GM12873 (cell line): Measurements from ENCODE around the gene NUPR1.

Experiments
- TF ChIP-seq, protein P1 (sequence below): IDR thresholded peaks from 2 replicates; pipeline ENCODE4 v1.5.1; 2012; ENCODE audit warnings: low read depth, mild to moderate bottlenecking, moderate library complexity, low read length, control low read depth; ENCODE audit not compliant: insufficient read depth; ENCODE audit errors: missing control alignments

NUPR1 gene

DNA sequence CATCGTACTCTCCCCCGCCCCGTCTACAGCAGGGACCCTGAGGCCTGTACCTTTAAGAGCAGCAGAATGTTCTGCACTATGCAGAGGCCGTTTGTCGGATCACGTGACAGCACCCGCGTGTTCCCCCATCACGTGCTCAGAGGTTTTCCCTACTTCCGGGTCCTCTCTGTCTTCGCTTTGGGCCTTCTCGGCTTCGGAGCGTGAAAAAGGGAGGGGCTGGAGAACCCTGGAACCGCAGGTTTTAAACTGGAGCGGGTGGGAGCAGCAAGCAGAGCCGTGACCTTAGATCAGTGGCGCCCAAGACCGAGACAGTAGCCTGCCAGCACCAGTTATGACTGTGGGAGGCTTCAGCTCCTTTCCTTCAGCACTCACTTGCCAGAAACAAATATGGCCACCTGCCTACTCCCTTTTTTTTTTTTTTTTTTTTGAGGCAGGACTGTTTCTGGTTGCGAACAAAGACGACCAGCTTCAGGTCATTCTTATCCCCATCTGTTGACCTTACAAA, 46.8 kb downstream of the NUPR1 start, which contains the start of gene CLN3:
Gene CLN3, minus strand, starts transcription at position 105 of the 505 bp plus-strand sequence. CDS start 315 bp downstream, outside the sequence.
- TF ChIP-seq, protein P1, sequence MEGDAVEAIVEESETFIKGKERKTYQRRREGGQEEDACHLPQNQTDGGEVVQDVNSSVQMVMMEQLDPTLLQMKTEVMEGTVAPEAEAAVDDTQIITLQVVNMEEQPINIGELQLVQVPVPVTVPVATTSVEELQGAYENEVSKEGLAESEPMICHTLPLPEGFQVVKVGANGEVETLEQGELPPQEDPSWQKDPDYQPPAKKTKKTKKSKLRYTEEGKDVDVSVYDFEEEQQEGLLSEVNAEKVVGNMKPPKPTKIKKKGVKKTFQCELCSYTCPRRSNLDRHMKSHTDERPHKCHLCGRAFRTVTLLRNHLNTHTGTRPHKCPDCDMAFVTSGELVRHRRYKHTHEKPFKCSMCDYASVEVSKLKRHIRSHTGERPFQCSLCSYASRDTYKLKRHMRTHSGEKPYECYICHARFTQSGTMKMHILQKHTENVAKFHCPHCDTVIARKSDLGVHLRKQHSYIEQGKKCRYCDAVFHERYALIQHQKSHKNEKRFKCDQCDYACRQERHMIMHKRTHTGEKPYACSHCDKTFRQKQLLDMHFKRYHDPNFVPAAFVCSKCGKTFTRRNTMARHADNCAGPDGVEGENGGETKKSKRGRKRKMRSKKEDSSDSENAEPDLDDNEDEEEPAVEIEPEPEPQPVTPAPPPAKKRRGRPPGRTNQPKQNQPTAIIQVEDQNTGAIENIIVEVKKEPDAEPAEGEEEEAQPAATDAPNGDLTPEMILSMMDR, result no peak

DNA sequence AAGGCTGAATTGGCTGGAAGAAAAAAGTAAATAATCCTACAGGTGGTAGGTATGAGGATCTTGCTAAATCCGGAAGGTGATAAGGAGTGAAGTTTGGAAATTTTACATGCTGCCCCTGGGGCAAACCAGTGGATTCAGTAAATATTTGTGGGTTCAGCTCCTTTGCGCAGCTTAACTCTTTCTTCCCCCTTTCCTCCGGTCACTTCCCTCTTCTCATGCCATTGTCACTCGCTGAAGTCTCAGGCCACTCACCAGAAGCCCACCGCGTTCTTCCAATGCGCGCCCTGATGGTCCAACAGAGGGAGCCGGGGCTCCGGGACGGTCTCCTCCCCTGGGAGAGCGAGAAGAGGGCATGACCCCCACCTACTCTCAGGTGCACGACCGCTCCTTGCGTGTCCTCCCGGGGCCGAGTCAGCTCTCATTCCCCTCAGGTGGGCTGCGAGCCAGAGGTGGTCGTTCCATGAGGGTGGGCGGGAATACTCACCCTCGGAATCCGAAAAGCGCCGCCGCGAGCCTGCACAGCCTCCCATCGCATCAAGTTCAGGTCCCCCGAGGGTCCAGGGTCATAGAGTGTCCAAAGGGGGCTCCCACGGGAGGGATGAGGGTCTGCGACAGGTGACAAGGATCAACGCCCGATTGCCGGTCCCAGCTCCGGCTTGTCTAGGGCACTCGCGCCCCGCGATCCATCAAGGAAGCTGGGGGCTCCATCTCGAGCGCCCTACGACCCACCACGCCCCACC, 47.4 kb downstream of the NUPR1 start:
- TF ChIP-seq, protein P1, result no peak

DNA sequence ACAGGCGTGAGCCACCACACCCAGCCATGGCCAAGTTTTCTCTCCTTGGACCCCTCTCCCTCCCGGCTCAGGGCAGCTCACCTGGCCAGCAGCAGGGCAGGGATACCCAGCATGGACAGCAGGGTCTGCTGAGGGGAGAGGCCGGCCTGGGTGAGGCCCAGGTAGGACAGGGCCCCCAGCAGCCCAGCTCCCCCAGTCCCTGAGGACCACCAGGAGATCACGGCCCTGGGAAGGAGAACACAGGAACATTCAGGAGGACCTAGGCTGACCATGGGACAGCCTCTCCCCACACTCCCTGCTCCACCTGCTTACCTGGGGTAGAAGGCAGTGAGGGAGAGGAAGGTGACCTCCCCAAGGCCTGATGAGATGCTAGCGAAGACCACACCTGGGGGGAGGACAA, 52.5 kb downstream of the NUPR1 start:
- TF ChIP-seq, protein P1, result no peak
